RPMI7951 (cell line): Measurements from ENCODE around the gene GPS2. TPM values are rescaled to one million over a fixed set of nuclear protein-coding genes. Genes with fewer than 3 reads are reported as not detected.

Source experiments
- DNase-seq: peaks from one replicate; pipeline ENCODE4 v3.0.0-alpha.2; 2012; ENCODE audit warnings: low read depth
- total RNA-seq: library from RNA; depleted of rRNA; stranded (reverse); fragments of >200 nt; shearing (Covaris generic); gene quantifications from 2 replicates; pipeline ENCODE4 v1.2.3, GENCODE V29; 2014; rRNA removed

The GPS2 gene, protein sequence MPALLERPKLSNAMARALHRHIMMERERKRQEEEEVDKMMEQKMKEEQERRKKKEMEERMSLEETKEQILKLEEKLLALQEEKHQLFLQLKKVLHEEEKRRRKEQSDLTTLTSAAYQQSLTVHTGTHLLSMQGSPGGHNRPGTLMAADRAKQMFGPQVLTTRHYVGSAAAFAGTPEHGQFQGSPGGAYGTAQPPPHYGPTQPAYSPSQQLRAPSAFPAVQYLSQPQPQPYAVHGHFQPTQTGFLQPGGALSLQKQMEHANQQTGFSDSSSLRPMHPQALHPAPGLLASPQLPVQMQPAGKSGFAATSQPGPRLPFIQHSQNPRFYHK
- 92.7 and 97.9 TPM in 2 replicates for total RNA-seq

GRCh38 chr17:7314719-7315569 lies at the start of gene GPS2:
Gene GPS2, minus strand, starts transcription at chr17:7315360. Its CDS starts 308 bp downstream, at chr17:7315052.
- peak; percentile 76 for DNase-seq

DNA sequence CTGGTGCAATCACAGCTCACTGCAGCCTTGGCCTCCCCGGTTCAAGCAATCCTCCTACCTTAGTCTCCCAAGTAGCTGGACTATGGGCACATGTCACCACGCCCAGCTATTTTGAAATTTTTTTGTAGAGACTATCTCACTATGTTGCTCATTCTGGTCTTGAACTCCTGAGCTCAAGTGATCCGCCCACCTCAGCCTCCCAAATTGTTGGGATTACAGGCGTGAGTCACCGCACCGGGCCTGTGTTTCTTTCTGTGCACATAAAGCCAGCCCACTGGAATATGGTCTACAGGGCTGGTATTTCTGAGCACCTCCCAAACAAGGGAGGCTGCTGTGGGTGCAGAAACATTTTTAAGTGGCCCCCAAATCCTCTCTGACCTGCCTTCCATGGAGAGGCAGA lies 48.2 kb upstream of the GPS2 start:
- no peak for DNase-seq

DNA sequence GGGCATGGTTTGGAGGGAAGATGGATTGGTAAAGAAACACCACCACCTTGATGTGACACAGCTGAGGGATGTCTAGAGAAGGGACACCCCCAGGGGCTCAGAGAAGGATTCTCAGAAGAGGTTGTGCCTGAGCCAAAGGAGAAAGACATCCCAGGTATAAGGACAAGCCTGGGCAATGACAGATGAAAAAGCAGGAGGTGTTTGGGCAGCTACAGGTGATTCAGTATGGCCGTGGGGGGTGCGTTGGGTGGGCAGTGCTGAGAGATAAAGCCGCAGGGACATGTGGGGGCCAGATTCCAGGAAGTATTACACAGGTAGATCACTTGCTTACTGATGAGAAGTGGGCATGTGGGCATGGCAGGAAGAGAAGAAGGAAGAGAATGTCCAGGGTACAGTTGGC lies 46.7 kb upstream of the GPS2 start:
- DNase-seq: no peak

DNA sequence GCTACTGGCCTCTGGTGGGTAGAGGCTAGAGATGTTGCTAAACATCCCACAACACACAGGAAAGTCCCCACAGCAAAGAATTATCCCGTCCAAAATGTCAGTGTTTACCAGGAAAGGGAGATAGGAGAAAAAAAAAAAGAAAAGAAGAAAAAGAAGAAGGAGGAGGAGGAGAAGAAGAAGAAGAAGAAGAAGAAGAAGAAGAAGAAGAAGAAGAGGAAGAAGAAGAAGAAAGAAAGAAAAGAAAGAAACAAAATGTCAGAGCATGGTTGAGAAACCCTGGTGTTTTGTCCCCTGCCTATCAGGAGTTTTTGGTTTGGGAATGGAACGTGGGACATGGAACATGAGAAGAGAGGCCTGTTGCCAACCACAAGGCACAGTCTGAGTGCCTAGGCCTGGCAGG lies 42.2 kb upstream of the GPS2 start:
- DNase-seq: no peak

DNA sequence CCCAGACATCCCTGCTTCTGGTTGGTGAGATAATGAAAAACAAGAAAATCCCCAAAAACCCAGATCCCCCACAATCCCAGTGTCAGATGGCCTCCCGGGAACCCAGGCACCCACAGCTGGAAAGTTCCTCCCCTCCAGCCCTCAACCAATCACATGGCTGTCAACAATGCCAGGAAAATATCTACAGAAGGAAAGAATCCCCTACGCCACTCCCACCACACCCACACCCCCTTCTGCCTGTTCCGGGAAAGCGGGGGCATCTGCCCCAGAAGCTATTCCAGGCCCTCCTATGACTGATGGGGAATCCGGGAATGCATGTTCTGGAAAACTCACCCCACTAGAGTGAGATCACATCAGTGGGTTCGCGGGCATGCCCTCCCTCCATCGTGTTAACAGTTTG lies 41.6 kb upstream of the GPS2 start:
- no peak for DNase-seq

DNA sequence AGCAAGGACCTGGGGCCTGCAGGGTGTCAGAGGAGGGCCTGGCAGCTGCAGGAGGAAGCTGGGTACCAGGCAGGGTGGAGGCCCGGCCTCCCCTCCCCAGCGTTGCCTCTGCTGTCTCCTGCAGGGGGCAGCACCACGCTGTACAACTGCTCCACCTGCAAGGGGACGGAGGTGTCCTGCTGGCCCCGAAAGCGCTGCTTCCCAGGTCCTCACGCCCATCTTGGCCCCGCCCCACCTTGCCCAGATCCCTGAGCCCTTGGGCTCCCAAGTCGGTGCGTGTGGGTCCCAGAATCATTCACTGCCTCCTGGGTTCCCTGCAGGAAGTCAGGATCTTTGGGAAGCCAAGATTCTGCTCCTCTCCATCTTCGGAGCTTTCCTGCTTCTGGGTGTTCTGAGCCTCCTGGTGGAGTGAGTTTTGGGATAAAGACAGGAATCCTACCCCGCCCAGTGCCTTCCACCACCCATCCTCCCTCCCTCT lies 41.0 kb upstream of the GPS2 start:
- peak; percentile 50 for DNase-seq

DNA sequence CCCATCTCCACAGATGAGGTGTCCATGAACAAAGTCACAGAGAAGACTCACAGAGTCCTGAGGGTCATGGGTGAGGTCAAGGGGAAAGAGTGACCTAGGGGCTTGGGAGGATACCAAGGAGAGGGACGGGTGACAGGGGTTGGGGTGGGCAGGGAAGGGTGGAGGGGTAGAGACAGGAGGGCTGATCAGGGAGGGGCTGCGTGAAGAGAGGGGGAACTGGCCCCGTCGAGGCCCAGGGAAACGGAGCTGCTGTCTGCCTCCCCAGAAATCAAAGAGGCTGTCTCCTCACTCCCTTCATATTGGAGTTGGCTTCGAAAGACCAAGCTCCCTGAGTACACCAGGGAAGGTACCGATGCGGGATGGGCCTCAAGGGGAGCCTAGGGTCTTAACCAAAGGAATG lies 40.4 kb upstream of the GPS2 start:
- DNase-seq: no peak

- DNase-seq: peak; percentile 48
Observed at GRCh38 chr17:7355053-7355452, 39.9 kb upstream of the GPS2 start, which contains the start of gene TMEM95. Gene TMEM95, plus strand, starts transcription at chr17:7355156. Its CDS starts 49 bp downstream, at chr17:7355205.

DNA sequence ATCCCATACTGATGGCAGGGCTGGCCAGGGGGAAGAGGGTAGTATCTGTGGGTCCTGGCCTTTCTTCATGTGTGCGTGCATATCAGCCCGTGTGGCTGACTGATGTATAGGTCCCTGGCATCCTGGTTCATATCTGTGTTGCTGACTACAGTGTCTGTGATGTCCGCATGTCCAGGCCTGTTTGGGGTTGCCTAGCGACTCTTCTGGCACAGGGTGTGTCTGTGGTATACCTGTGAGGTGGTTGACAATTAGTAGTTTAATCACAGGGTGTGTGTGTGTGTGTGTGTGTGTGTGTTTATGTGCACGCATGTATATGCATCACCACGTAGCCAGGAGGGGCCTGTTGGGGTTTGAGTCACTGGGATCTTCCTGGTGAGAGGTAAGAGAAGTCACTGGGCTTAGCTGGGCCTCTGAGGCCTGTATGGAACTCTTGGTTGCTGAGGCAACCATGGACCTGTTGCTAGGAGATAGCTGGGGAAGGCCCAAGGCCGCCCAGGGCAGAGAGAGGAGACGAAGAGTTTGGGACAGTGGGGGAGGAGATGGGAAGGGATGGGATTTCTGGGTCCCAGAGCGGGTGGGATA lies 39.2 kb upstream of the GPS2 start:
- peak; percentile 23 for DNase-seq

DNA sequence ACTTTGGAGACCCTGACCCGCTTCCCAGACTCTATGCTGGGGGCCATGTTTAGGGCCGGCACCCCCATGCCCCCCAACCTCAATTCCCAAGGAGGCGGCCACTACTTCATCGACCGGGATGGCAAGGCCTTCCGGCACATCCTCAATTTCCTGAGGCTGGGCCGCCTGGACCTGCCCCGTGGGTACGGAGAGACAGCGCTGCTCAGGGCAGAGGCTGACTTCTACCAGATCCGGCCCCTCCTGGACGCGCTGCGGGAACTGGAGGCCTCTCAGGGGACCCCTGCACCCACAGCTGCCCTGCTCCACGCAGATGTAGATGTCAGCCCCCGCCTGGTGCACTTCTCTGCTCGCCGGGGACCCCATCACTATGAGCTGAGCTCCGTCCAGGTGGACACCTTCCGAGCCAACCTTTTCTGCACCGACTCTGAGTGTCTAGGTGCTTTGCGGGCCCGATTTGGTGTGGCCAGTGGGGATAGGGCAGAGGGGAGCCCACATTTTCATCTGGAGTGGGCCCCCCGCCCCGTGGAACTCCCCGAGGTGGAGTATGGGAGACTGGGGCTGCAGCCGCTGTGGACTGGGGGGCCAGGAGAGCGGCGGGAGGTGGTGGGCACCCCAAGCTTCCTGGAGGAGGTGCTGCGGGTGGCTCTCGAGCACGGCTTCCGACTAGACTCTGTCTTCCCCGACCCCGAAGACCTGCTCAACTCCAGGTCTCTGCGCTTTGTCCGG lies 37.9 kb upstream of the GPS2 start:
- DNase-seq: no peak

DNA sequence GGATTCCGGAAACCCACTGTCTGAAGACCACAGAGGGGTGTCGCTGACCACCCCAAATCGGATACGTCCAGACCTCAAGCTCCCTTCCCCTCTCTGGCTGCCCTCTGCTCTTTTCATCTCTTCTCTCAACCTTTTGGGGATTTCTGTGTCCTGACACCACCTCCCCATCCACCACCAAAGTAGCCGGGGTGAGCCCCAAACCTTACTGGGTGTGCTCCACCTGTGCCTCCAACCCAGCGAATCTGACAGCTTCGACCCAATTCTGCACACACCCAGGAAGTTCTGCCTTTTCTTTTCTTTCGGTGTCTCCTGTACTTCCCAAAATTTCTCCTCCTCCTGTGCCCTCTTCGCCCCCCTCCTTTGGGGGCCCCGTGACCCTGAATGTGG lies 37.3 kb upstream of the GPS2 start:
- no peak for DNase-seq

DNA sequence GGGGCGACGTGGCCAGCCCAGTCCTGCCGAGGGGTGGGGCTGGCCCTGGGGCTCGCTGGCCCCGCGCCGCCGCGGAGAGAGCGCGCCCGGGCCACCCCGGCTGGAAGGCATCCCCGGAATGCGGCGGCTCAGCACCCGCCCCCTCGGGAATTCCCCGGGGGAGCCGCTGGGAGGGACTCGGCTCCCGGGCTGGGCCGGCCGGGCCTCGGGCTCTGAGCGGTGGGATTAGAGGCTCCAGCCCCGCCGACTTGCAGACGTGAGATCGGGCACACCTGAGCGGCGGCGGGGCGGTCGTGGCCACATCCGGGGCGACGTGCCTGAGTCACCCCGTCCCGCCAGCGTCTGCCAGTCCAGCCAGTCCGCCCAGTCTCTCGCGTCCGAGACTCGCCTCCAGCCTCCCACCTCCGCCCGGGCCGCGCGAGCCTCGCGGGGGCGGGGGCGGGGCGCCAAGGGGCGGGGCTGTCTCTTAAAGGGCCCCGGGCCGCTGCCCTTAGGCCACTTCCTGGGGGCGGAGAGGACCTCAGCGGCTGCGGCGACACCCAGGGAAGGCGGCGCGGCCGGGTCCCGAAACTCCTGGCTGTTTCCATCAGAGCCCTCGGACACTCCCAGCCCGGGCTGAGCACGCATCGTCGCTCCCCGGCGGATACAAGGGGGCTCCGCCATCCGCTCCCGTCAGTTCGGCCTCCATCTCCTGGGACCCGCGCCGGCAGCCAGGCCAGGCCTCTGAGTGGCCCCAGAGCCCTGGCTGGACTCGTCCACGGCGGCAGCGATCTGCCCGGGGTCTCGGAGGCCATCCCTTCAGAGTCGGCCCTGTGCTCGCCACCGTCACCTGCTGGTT lies 36.7 kb upstream of the GPS2 start, which contains the start of gene KCTD11:
TSS of gene KCTD11 (plus strand) at position 498 of the 838 bp plus-strand sequence.
- peak; percentile 90 for DNase-seq

GRCh38 chr17:7348478-7349242 lies 33.5 kb upstream of the GPS2 start:
- DNase-seq: no peak

GRCh38 chr17:7347630-7348477 lies 32.7 kb upstream of the GPS2 start:
- DNase-seq: no peak

DNA sequence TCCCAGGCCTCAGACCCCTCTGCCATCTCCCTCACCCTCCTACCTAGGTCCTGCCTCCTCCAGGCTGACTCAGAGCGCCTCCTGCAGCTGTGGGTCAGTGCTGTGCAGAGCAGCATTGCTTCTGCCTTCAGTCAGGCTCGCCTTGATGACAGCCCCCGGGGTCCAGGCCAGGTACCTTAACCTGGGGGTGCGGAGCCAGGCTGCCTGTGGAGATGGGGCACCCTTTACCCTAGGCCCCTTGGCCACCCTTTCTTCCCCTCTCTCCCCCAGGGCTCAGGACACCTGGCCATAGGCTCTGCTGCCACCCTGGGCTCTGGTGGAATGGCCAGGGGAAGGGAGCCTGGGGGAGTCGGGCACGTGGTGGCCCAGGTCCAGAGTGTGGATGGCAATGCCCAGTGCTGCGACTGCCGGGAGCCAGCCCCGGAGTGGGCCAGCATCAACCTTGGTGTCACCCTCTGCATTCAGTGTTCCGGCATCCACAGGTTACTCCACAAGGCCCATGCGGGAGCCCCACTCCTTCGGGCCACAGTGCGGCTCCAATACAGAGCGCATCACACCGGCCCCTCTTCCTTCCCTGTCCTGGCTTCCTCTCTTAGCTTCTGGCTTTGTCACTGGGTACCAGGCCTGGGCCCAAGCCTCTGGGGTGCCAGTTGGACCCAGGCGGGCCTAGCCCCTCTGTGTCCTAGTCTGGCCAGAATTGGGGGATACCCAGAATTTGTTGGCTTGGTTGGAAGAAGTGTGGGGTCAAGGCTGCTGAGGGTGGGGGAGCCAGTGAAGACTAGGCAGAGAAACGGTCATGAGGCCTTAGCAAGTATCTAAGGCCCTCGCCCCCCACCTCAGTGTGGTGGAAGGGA lies 31.8 kb upstream of the GPS2 start:
- no peak for DNase-seq

GRCh38 chr17:7343250-7343649 lies 28.1 kb upstream of the GPS2 start:
- DNase-seq: no peak

DNA sequence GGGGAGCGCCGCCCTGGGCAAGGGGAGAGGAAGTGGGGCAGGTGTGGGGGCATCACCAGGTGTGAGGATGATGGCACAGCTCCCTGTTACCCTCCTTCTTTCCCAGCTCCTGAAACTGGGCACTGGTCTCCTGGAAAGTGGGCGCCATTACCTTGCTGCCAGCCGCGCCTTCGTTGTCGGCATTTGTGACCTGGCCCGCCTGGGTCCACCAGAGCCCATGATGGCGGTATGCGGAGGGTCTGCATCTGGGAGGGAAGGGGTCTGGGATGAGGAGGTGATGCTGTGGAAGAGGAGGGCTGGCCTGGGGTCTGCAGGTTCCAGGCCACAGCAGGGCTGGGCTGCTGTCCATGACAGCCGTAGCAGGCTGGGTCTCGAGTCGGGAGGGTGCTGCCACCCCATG lies 26.7 kb upstream of the GPS2 start:
- no peak for DNase-seq

DNA sequence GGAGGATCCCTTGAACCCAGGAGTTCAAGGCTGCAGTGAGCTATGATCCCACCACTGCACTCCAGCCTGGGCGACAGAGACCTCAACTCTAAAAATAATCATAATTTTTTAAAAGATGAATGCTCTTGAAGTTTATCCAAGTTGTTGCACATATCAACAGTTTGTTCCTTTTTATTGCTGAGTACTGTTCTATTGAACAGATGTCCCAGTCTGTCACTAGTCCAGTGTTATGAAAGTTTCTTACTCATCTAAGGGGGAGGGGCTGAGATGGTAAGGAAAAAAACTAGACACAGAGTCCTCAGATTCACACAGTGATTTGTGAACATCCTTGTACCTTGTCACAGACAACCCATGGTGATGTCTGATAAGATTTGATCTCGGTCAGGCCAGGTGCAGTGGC lies 25.0 kb upstream of the GPS2 start:
- DNase-seq: peak; percentile 17
